ENCODE data around the gene MFRP.

MFRP gene

DNA sequence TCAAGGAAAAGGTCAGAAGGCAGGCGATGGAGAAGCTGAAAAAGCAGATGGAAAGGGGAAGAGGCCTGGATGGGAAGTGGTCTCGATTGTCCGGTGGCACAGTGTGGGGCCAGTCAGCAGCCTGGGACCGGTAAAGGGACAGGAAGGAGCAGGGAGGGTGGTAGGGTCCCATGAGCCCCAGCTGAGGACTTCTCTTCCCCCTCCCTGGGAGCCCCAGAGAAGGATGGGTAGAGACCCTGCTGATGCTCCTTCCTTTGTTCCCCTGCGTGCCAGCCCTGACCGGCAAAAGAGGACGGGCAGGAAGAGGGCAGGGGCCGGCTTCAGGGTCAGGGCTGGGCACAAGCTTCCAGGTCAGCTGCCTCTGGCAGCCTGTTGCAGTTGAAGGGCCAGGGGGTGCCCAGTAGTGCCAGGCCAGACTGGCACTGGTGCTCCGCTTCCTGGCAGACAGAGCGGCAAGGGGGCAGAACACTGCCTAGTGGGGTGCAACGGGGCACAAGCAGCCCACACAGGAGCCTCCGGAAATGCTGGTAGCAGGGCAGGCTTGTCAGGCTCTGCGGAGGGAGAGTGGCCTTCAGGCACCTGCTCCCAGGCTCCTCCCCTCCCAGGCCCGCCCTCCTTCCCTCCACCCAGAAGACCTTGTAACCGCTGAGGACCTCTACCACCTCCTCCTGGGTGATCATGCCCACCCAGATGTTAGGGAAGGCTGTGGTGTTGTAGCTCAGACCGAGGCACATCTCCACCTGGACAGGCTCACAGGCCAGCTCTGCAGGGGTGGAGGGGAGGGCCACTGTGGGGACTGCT lies 5.1 kb downstream of the MFRP start:
- Histone ChIP-seq H3K27me3 (ENCODE audit: control insufficient read depth in 1 of 2, insufficient read depth in 2 of 2, low read length in 2 of 2) (no peaks in the 10 kb centered on the region), H3K36me3 (ENCODE audit: control insufficient read depth in 2 of 2, insufficient read depth in 2 of 2, low read length in 2 of 2) (peaks cover 0 to 3% of the 10 kb centered on the region in 2 donors), H3K9me3 (ENCODE audit: control insufficient read depth in 2 of 2, low read length in 2 of 2) (no peaks in the 10 kb centered on the region), H3K4me3 (ENCODE audit: low read length in 2 of 2) (peak overlapping the region; percentile 42 to 76), H3K9ac (ENCODE audit: low read length in 2 of 2) (peak overlapping the region in 1 of 2 donors; percentile 64), H3K4me1 (ENCODE audit: control insufficient read depth, insufficient read depth, low read length) (peaks cover 52% of the 10 kb centered on the region), H3K27ac (ENCODE audit: low read length) (peak overlapping the region; percentile 80)

DNA sequence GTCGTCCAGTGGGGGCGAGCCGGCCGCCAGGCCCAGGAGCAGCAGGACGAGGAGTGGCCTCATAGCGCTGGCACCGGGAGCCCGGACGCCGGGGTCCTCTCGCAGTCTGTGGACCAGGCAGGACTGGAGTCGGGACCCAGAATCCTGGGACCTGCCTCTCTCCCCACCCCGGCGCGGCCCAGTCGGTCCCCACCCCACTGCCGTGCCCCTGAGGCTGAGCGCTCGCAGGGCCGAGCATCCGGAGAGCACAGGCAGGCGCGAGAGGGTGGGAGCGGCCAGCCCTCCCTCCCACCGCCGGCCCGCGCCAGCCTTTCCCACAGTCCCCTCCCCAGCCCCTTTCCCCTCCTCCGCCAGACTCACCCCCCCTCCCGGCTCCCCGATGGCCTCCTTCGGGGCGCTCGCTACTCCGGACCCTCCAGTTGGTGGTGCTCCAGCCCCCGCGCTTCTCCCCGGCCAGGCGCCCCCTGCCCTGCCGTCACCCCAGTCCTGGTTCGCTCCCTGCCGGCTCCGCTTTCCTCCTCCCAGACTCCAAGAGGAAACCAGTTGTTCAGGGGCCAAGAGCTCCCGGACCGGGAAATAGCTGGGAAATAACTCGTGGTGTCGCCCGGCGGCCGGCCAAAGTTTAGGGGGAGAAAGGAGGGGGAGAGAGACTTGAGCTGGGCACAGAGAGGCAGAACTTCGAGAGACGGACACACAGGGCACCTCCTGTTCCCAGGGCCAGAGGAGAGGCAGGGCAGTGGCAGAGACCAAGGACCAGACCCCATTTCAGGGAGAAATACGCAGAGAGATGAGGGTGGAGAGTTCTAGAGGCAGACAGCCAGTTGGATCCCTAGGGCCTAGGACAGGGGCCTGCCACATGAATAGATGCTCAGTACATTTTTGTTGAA lies 5.9 kb downstream of the MFRP start, which contains the start of gene C1QTNF5:
Gene C1QTNF5 (minus strand): TSS at position 549 of the 887 bp plus-strand sequence. CDS start 486 bp downstream, at position 63.
- H3K4me3 ChIP-seq (ENCODE audit: low read length in 2 of 2): peak within 1 kb of the TSS; percentile 54 to 76
- peak within 1 kb of the TSS; percentile 80 for H3K27ac ChIP-seq (ENCODE audit: low read length)
- H3K4me1 ChIP-seq (ENCODE audit: control insufficient read depth, insufficient read depth, low read length): peaks cover 54% of the 10 kb centered on the region
- H3K9ac ChIP-seq (ENCODE audit: low read length in 2 of 2): peak within 1 kb of the TSS; percentile 64 to 73
- H3K36me3 ChIP-seq (ENCODE audit: control insufficient read depth in 2 of 2, insufficient read depth in 2 of 2, low read length in 2 of 2): peaks cover 0 to 5% of the 10 kb centered on the region in 2 donors
- no peaks in the 10 kb centered on the region for H3K27me3 ChIP-seq (ENCODE audit: control insufficient read depth in 1 of 2, insufficient read depth in 2 of 2, low read length in 2 of 2)
- no peaks in the 10 kb centered on the region for H3K9me3 ChIP-seq (ENCODE audit: control insufficient read depth in 2 of 2, low read length in 2 of 2)

DNA sequence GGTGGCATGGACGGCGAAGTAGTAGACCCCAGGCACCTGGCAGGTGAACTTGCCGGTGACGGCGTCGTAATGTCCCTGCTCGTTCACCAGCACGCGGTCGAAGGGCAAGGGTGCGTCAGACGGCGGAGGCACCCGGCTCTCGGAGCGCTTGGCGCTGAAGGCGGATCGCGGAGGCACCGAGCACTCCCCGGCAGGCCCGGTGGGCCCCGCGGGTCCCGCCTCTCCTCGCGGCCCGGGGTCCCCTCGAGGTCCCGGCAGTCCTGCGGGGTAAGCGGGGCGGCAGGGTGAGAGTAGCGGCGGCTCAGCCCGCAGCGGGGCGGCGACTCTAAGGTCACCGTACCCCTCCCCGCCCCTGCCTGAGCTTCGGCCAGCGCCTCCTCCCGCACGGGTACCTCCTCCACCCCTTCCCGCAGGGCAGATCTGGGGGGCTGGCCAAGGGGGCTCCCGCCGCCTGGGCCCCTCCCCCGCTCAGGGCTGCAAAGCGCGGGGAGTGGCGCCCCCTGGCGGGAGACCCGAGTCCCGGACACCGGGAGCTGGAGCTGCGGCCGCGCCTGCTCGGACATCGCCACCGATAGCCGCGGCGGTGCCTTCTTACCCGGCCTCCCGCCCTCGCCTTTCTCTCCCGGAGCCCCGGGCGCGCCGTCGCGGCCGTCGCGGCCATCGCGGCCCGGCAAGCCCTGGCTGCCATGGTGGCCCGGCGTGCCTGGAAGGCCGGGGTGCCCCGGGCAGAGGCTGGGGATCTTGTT lies 6.7 kb downstream of the MFRP start:
- peak overlapping the region; percentile 64 to 73 for H3K9ac ChIP-seq (ENCODE audit: low read length in 2 of 2)
- no peaks in the 10 kb centered on the region for H3K27me3 ChIP-seq (ENCODE audit: control insufficient read depth in 1 of 2, insufficient read depth in 2 of 2, low read length in 2 of 2)
- H3K9me3 ChIP-seq (ENCODE audit: control insufficient read depth in 2 of 2, low read length in 2 of 2): no peaks in the 10 kb centered on the region
- peak overlapping the region; percentile 54 to 76 for H3K4me3 ChIP-seq (ENCODE audit: low read length in 2 of 2)
- peak overlapping the region; percentile 80 for H3K27ac ChIP-seq (ENCODE audit: low read length)
- H3K36me3 ChIP-seq (ENCODE audit: control insufficient read depth in 2 of 2, insufficient read depth in 2 of 2, low read length in 2 of 2): peaks cover 0 to 5% of the 10 kb centered on the region in 2 donors
- peaks cover 62% of the 10 kb centered on the region for H3K4me1 ChIP-seq (ENCODE audit: control insufficient read depth, insufficient read depth, low read length)

DNA sequence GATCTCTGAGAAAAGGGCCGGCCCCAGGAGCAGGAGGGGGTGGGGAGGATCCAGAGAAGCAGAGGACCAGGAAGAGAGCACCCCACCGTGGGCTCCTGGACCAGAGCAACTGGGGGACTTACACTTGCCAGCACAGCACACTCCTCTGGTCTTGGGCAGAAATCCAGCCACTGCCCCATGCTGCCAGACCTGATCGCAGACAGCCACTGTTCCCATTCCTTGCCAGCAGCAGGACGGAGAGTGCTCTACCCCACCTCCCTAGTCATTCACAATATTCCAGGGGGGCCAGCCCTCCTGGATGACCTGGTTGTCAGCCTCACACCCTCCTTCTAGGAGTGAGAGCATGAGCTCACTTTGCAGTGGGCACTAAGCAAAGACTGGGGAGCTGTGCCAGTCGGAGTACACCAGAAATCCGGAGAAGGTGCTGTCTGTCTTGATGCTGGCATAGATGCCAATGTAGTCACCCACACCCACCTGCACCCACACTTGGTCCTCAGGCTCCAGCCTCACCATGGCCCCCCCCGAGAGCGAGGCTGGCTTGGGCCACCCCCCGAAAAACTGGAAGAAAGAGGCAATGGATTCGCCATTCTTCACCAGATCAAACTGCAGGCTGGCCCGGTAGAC lies 7.4 kb downstream of the MFRP start:
- H3K36me3 ChIP-seq (ENCODE audit: control insufficient read depth in 2 of 2, insufficient read depth in 2 of 2, low read length in 2 of 2): peaks cover 0 to 5% of the 10 kb centered on the region in 2 donors
- H3K4me1 ChIP-seq (ENCODE audit: control insufficient read depth, insufficient read depth, low read length): peaks cover 64% of the 10 kb centered on the region
- peak overlapping the region; percentile 80 for H3K27ac ChIP-seq (ENCODE audit: low read length)
- no peaks in the 10 kb centered on the region for H3K9me3 ChIP-seq (ENCODE audit: control insufficient read depth in 2 of 2, low read length in 2 of 2)
- H3K4me3 ChIP-seq (ENCODE audit: low read length in 2 of 2): peak overlapping the region; percentile 54 to 76
- H3K27me3 ChIP-seq (ENCODE audit: control insufficient read depth in 1 of 2, insufficient read depth in 2 of 2, low read length in 2 of 2): no peaks in the 10 kb centered on the region
- H3K9ac ChIP-seq (ENCODE audit: low read length in 2 of 2): peak overlapping the region; percentile 55 to 64

DNA sequence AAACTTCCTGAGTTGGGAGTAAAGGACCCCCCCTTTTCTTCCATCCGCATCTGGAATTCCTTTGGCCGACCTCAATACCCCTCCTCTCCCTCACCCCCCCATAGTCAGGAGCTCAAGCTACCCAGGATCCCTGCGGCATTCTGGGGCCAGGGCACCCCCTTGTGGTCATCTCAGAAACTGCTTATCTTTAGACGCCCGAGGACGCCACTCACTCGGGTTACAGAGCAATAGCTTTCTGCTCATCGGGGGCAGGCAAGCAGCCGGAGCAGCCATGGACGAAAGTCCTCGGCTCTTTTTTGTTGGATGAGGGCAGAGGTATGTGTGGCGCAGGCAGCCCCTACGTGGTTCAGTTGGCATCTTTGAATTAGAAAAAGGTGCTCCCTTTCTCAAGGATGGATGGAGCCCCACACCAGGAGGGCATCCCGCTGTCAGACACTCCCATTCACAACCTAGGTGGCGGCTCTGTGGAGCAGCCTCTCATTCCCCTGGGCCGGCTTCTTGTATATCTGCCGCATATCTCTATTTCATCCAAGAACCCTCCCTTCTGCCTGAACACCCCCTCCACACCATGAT lies 8.1 kb downstream of the MFRP start:
- Histone ChIP-seq H3K27ac (ENCODE audit: low read length) (peak overlapping the region; percentile 80), H3K4me3 (ENCODE audit: low read length in 2 of 2) (peak overlapping the region; percentile 2 to 76), H3K27me3 (ENCODE audit: control insufficient read depth in 1 of 2, insufficient read depth in 2 of 2, low read length in 2 of 2) (no peaks in the 10 kb centered on the region), H3K9ac (ENCODE audit: low read length in 2 of 2) (peak overlapping the region in 1 of 2 donors; percentile 29), H3K9me3 (ENCODE audit: control insufficient read depth in 2 of 2, low read length in 2 of 2) (no peaks in the 10 kb centered on the region), H3K36me3 (ENCODE audit: control insufficient read depth in 2 of 2, insufficient read depth in 2 of 2, low read length in 2 of 2) (peaks cover 0 to 5% of the 10 kb centered on the region in 2 donors), H3K4me1 (ENCODE audit: control insufficient read depth, insufficient read depth, low read length) (peaks cover 64% of the 10 kb centered on the region)

DNA sequence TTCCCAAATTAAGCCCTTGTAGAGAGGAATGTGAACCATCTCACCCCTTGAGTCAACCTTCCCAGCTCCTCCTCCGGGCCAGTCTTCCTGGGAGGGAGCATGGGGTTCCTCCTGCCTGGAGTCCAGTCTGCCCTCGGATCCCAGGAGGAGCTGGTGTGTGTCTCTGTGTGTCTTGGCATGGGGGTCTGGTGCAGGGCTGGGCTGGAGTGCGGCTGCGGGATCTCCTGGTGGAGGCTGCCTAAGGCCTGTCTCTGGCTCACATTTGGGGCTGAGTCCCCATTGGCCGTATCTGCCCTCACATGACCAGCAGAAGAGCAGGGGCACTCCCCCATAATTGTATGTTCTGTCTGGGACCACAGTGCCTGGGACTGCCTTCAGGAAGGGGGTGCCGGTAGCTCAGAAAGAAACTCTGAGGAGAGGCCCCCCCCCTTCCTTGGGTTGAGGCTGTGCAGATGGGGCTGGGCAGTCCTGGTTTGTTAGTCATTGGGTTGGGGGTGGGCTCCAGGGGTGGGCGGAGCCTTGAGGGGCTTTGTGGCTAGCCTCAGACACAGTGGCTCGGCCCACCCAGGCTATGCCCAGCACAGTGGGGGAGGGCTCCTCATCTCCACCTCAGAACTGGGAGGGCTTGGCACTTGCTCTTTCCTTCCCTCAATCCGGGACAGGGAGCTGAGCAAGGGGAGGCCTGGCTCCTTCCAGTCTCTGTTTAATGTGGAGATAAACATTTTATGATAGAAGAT lies 8.8 kb downstream of the MFRP start:
- no peaks in the 10 kb centered on the region for H3K27me3 ChIP-seq (ENCODE audit: control insufficient read depth in 1 of 2, insufficient read depth in 2 of 2, low read length in 2 of 2)
- peaks cover 64% of the 10 kb centered on the region for H3K4me1 ChIP-seq (ENCODE audit: control insufficient read depth, insufficient read depth, low read length)
- H3K27ac ChIP-seq (ENCODE audit: low read length): peak overlapping the region; percentile 80
- peak overlapping the region in 1 of 2 donors; percentile 76 for H3K4me3 ChIP-seq (ENCODE audit: low read length in 2 of 2)
- H3K9me3 ChIP-seq (ENCODE audit: control insufficient read depth in 2 of 2, low read length in 2 of 2): no peaks in the 10 kb centered on the region
- peaks cover 0 to 5% of the 10 kb centered on the region in 2 donors for H3K36me3 ChIP-seq (ENCODE audit: control insufficient read depth in 2 of 2, insufficient read depth in 2 of 2, low read length in 2 of 2)
- H3K9ac ChIP-seq (ENCODE audit: low read length in 2 of 2): peak overlapping the region in 1 of 2 donors; percentile 42

DNA sequence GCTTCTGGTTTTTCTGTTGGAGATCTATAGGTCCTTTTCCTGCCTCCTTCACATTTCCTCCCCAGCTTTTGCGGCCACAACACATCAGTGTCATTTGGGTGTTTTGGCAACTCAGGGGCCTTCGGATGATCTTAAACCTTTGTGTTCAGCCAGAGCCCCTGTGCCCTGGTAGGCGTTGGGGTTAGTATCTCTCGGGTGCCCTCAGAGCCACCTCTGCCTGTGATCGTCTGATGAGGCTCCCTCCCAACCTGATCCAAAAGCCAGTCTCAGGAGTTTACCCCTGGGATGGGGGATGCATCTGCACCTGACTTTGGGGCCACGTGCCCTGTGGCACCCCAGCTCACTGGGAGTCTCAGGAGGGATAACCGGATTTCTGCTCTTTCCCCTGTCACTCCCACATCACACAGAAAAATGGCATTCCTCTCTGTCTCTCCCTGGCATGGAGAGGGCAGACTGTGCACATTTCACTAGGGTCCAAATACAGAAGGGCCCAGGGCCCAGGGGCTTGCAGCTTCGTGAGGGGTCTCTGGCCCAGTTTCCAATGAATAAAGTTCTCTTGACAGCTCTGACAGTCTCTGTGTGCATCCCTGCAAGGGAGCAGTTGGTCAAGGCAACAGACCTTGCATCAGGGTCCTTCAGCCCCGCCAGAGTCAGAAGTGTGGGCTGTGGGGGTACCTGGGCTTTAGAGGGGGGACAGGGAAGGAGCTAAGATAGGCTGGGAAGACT lies 9.6 kb downstream of the MFRP start:
- no peak overlapping the region for H3K9ac ChIP-seq (ENCODE audit: low read length in 2 of 2)
- no peak overlapping the region for H3K4me3 ChIP-seq (ENCODE audit: low read length in 2 of 2)
- H3K27ac ChIP-seq (ENCODE audit: low read length): peak overlapping the region; percentile 80
- H3K27me3 ChIP-seq (ENCODE audit: control insufficient read depth in 1 of 2, insufficient read depth in 2 of 2, low read length in 2 of 2): no peaks in the 10 kb centered on the region
- peaks cover 0 to 5% of the 10 kb centered on the region in 2 donors for H3K36me3 ChIP-seq (ENCODE audit: control insufficient read depth in 2 of 2, insufficient read depth in 2 of 2, low read length in 2 of 2)
- H3K9me3 ChIP-seq (ENCODE audit: control insufficient read depth in 2 of 2, low read length in 2 of 2): no peaks in the 10 kb centered on the region
- H3K4me1 ChIP-seq (ENCODE audit: control insufficient read depth, insufficient read depth, low read length): peaks cover 62% of the 10 kb centered on the region

DNA sequence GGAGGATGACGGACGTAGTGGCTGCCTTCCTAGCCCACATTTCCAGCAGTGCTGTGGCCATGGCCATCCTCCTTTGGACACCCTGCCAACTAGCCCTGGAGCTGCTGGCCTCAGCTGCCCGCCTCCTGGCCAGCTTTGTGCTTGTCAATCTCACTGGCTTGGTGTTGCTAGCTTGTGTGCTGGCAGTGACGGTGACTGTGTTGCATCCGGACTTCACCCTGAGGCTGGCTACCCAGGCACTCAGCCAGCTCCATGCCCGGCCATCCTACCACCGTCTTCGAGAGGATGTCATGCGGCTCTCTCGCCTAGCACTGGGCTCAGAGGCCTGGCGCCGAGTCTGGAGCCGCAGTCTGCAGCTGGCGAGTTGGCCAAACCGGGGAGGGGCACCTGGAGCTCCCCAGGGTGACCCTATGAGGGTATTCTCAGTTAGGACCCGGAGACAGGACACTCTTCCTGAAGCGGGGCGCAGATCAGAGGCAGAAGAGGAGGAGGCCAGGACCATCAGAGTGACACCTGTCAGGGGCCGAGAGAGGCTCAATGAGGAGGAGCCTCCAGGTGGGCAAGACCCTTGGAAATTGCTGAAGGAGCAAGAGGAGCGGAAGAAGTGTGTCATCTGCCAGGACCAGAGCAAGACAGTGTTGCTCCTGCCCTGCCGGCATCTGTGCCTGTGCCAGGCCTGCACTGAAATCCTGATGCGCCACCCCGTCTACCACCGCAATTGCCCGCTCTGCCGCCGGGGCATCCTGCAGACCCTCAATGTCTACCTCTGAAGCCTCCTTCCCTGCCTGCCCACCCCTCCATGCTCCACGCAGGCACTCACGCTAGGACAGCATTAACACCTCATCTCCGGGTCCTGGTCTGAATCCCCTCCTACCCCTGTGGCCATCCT lies 10.6 kb downstream of the MFRP start:
- H3K27me3 ChIP-seq (ENCODE audit: control insufficient read depth in 1 of 2, insufficient read depth in 2 of 2, low read length in 2 of 2): no peaks in the 10 kb centered on the region
- peaks cover 54% of the 10 kb centered on the region for H3K4me1 ChIP-seq (ENCODE audit: control insufficient read depth, insufficient read depth, low read length)
- H3K36me3 ChIP-seq (ENCODE audit: control insufficient read depth in 2 of 2, insufficient read depth in 2 of 2, low read length in 2 of 2): peaks cover 0 to 5% of the 10 kb centered on the region in 2 donors
- no peaks in the 10 kb centered on the region for H3K9me3 ChIP-seq (ENCODE audit: control insufficient read depth in 2 of 2, low read length in 2 of 2)
- H3K4me3 ChIP-seq (ENCODE audit: low read length in 2 of 2): peak overlapping the region; percentile 93
- no peak overlapping the region for H3K27ac ChIP-seq (ENCODE audit: low read length)
- H3K9ac ChIP-seq (ENCODE audit: low read length in 2 of 2): no peak overlapping the region

Measured in stomach smooth muscle (tissue), 2 donors.